HEK293 (cell line): ENCODE results near the gene EXOSC1.

ENCODE experiments used
- CTCF ChIA-PET: fragments of 350-600 bp; formaldehyde crosslinking; extraction: SDS; loops from one replicate; lab custom pipeline; 2021; ENCODE audit warnings: antibody characterized with exemption; lab: Yijun Ruan, JAX
- POLR2A ChIA-PET: fragments of 300-600 bp; formaldehyde crosslinking; extraction: SDS; loops from one replicate; lab custom pipeline; 2020; ENCODE audit warnings: antibody characterized with exemption, inconsistent platforms; lab: Yijun Ruan, JAX
- H3K27ac ChIP-seq: fragments of 200-500 bp; sonication (Bioruptor generic); 2 replicates; pipeline ENCODE4 v1.5.1; 2014; ENCODE audit warnings: low read depth, low read length, control low read depth, inconsistent platforms; ENCODE audit errors: extremely low read depth
- H3K36me3 ChIP-seq, 2 experiments: fragments of 200-500 bp in 1 of 2; sonication (Bioruptor generic) in 1 of 2; 1 replicate in 1 of 2; 2 replicates in 1 of 2; pipeline ENCODE4 v1.5.1; 2014 to 2017; ENCODE audit warnings: inconsistent platforms in 2 of 2, low read length in 2 of 2; ENCODE audit not compliant: control insufficient read depth in 2 of 2, insufficient read depth in 1 of 2
- H3K4me1 ChIP-seq: fragments of 200-500 bp; sonication (Bioruptor generic); 2 replicates; pipeline ENCODE4 v1.5.1; 2014; ENCODE audit warnings: mild to moderate bottlenecking, low read length, inconsistent platforms; ENCODE audit not compliant: control insufficient read depth, insufficient read depth
- H3K4me3 ChIP-seq: 2 replicates; pipeline ENCODE4 v1.5.1; 2011; ENCODE audit warnings: low read depth, mild to moderate bottlenecking, control low read depth, low read length, moderate library complexity
- H3K9me3 ChIP-seq: fragments of 200-500 bp; sonication (Bioruptor generic); 2 replicates; pipeline ENCODE4 v1.5.1; 2014; ENCODE audit warnings: low read depth, low read length, inconsistent platforms; ENCODE audit not compliant: control insufficient read depth, insufficient read depth
- FEZF1 ChIP-seq: fragments of 450-650 bp; formaldehyde crosslinking; IDR thresholded peaks from 2 replicates; pipeline ENCODE4 v1.5.1; 2016; ENCODE audit warnings: missing biosample characterization, missing genetic modification characterization
- GFI1B ChIP-seq: fragments of 450-650 bp; formaldehyde crosslinking; IDR thresholded peaks from 2 replicates; pipeline ENCODE4 v1.5.1; 2016; ENCODE audit warnings: missing biosample characterization, missing genetic modification characterization
- HOXD13 ChIP-seq: sonication (generic); formaldehyde crosslinking; IDR thresholded peaks from 2 replicates; pipeline ENCODE4 v1.8.0; 2022; ENCODE audit warnings: missing genetic modification reagents, borderline replicate concordance
- KLF1 ChIP-seq: fragments of 450-650 bp; formaldehyde crosslinking; IDR thresholded peaks from 2 replicates; pipeline ENCODE4 v1.5.1; 2016; ENCODE audit warnings: missing biosample characterization, missing genetic modification characterization
- KLF8 ChIP-seq: fragments of 450-650 bp; formaldehyde crosslinking; IDR thresholded peaks from 2 replicates; pipeline ENCODE4 v1.5.1; 2016; ENCODE audit warnings: missing biosample characterization, missing genetic modification characterization
- SP7 ChIP-seq: fragments of 450-650 bp; formaldehyde crosslinking; IDR thresholded peaks from 2 replicates; pipeline ENCODE4 v1.5.1; 2016; ENCODE audit warnings: missing biosample characterization, missing genetic modification characterization
- ZEB2 ChIP-seq: fragments of 450-650 bp; formaldehyde crosslinking; IDR thresholded peaks from 2 replicates; pipeline ENCODE4 v1.5.1; 2016; ENCODE audit warnings: missing biosample characterization, missing genetic modification characterization
- ZNF133 ChIP-seq: fragments of 450-650 bp; formaldehyde crosslinking; IDR thresholded peaks from 2 replicates; pipeline ENCODE4 v1.5.1; 2016; ENCODE audit warnings: missing biosample characterization, missing genetic modification characterization
- ZNF138 ChIP-seq: fragments of 450-650 bp; formaldehyde crosslinking; IDR thresholded peaks from 2 replicates; pipeline ENCODE4 v1.5.1; 2016; ENCODE audit warnings: missing biosample characterization, missing genetic modification characterization, borderline replicate concordance
- ZNF214 ChIP-seq: fragments of 450-650 bp; formaldehyde crosslinking; IDR thresholded peaks from 2 replicates; pipeline ENCODE4 v1.5.1; 2017; ENCODE audit warnings: missing biosample characterization, mild to moderate bottlenecking, missing genetic modification characterization, borderline replicate concordance
- ZNF24 ChIP-seq: fragments of 450-650 bp; formaldehyde crosslinking; IDR thresholded peaks from 2 replicates; pipeline ENCODE4 v1.5.1; 2016; ENCODE audit warnings: missing biosample characterization, missing genetic modification characterization
- ZNF341 ChIP-seq: fragments of 450-650 bp; formaldehyde crosslinking; IDR thresholded peaks from 2 replicates; pipeline ENCODE4; 2016; ENCODE audit warnings: low read depth, missing biosample characterization, missing genetic modification characterization
- ZNF354C ChIP-seq: fragments of 450-650 bp; formaldehyde crosslinking; IDR thresholded peaks from 2 replicates; pipeline ENCODE4 v1.5.1; 2016; ENCODE audit warnings: missing biosample characterization, missing genetic modification characterization, low read depth, borderline replicate concordance
- ZNF433 ChIP-seq: fragments of 450-650 bp; formaldehyde crosslinking; IDR thresholded peaks from 2 replicates; pipeline ENCODE4 v1.5.1; 2016; ENCODE audit warnings: missing biosample characterization, missing genetic modification characterization, low read depth
- ZNF48 ChIP-seq: fragments of 450-650 bp; formaldehyde crosslinking; IDR thresholded peaks from 2 replicates; pipeline ENCODE4 v1.5.1; 2016; ENCODE audit warnings: missing biosample characterization, missing genetic modification characterization
- ZNF501 ChIP-seq: fragments of 450-650 bp; formaldehyde crosslinking; IDR thresholded peaks from 2 replicates; pipeline ENCODE4 v1.5.1; 2016; ENCODE audit warnings: missing biosample characterization, missing genetic modification characterization
- ZNF530 ChIP-seq: fragments of 450-650 bp; formaldehyde crosslinking; IDR thresholded peaks from 2 replicates; pipeline ENCODE4 v1.5.1; 2016; ENCODE audit warnings: low read depth, missing biosample characterization, missing genetic modification characterization
- ZNF549 ChIP-seq: fragments of 450-650 bp; IDR thresholded peaks from 2 replicates; pipeline ENCODE4 v1.5.1; 2018; ENCODE audit warnings: missing biosample characterization, missing genetic modification characterization, mild to moderate bottlenecking, inconsistent platforms, moderate library complexity
- ZNF580 ChIP-seq: fragments of 450-650 bp; formaldehyde crosslinking; IDR thresholded peaks from 2 replicates; pipeline ENCODE4 v1.5.1; 2016; ENCODE audit warnings: missing biosample characterization, missing genetic modification characterization
- ZNF600 ChIP-seq: fragments of 450-650 bp; formaldehyde crosslinking; IDR thresholded peaks from 2 replicates; pipeline ENCODE4 v1.5.1; 2016; ENCODE audit warnings: missing biosample characterization, missing genetic modification characterization
- ZNF610 ChIP-seq: fragments of 450-650 bp; formaldehyde crosslinking; IDR thresholded peaks from 2 replicates; pipeline ENCODE4 v1.5.1; 2016; ENCODE audit warnings: missing biosample characterization, missing genetic modification characterization, borderline replicate concordance
- ZNF664 ChIP-seq: fragments of 450-650 bp; formaldehyde crosslinking; IDR thresholded peaks from 2 replicates; pipeline ENCODE4 v1.5.1; 2016; ENCODE audit warnings: missing biosample characterization, missing genetic modification characterization
- ZNF701 ChIP-seq: fragments of 450-650 bp; formaldehyde crosslinking; IDR thresholded peaks from 2 replicates; pipeline ENCODE4 v1.5.1; 2016; ENCODE audit warnings: missing biosample characterization, missing genetic modification characterization
- ZNF830 ChIP-seq: fragments of 450-650 bp; IDR thresholded peaks from 2 replicates; pipeline ENCODE4 v1.5.0; 2018; ENCODE audit warnings: missing biosample characterization, missing genetic modification characterization, low read depth, mild to moderate bottlenecking, moderate library complexity
- ZSCAN30 ChIP-seq: fragments of 450-650 bp; IDR thresholded peaks from 2 replicates; pipeline ENCODE4 v1.5.1; 2018; ENCODE audit warnings: missing biosample characterization, mild to moderate bottlenecking, missing genetic modification characterization, moderate library complexity

The EXOSC1 gene

DNA sequence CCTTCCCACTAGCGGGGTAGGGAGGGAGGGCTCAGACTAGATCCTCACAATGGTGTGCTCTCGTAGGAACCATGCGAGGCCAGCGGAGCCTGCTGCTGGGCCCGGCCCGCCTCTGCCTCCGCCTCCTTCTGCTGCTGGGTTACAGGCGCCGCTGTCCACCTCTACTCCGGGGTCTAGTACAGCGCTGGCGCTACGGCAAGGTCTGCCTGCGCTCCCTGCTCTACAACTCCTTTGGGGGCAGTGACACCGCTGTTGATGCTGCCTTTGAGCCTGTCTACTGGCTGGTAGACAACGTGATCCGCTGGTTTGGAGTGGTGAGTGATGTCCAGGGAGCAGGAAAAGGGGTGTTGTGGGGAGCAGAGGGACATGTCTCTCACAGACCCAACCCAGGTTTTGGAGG is 5.8 kb upstream of the EXOSC1 start:
- Histone ChIP-seq H3K9me3 (no peaks in the 10 kb centered on the region), H3K27ac (no peak overlapping the region), H3K36me3 (peaks cover 8 to 65% of the 10 kb centered on the region in 2 experiments; a peak in 1 of 3 replicates), H3K4me3 (no peak overlapping the region), H3K4me1 (peaks cover 12% of the 10 kb centered on the region)
- TF ChIP-seq ZNF580 (tag by site-specific recombination) (no peak), HOXD13 (CRISPR knock-in tag) (no peak), FEZF1 (no peak), KLF8 (tag by site-specific recombination) (no peak), ZNF433 (tag by site-specific recombination) (no peak), ZSCAN30 (tag by site-specific recombination) (no peak), ZNF133 (tag by site-specific recombination) (no peak), ZNF530 (tag by site-specific recombination) (no peak), ZNF830 (no peak), ZNF48 (no peak), ZNF664 (no peak), ZNF549 (tag by site-specific recombination) (no peak), SP7 (tag by site-specific recombination) (no peak), ZNF701 (tag by site-specific recombination) (no peak), ZNF214 (no peak)
- POLR2A ChIA-PET = no interaction called here
- CTCF ChIA-PET = no interaction called here

GRCh38 chr10:97450828-97451227 is 5.0 kb upstream of the EXOSC1 start:
- ChIA-PET POLR2A (no interaction called here), CTCF (interaction anchor here (0.6 kb wide), 1 partner anchor 13 kb away, joined by 4 read pairs; no protein-coding TSS in a partner anchor)
- H3K4me1 ChIP-seq = peaks cover 12% of the 10 kb centered on the region
- H3K27ac ChIP-seq = no peak overlapping the region
- peaks cover 8 to 57% of the 10 kb centered on the region in 2 experiments; a peak in 1 of 3 replicates for H3K36me3 ChIP-seq
- TF ChIP-seq ZEB2 (tag by site-specific recombination) (no peak), ZNF24 (tag by site-specific recombination) (no peak)
- H3K4me3 ChIP-seq = no peak overlapping the region
- H3K9me3 ChIP-seq = no peaks in the 10 kb centered on the region

- TF ChIP-seq KLF1 (no peak), ZNF501 (tag by site-specific recombination) (peak; percentile 30; the same call in 1 of the 2 replicates), ZNF610 (no peak), ZNF138 (no peak), GFI1B (no peak), ZNF341 (tag by site-specific recombination) (no peak), ZNF600 (peak; percentile 51; the same call in 1 of the 2 replicates), ZNF354C (tag by site-specific recombination) (no peak), ZNF24 (tag by site-specific recombination) (no peak)
- TF ChIP-seq, all 188 proteins: peak for 2
- H3K9me3 ChIP-seq = no peaks in the 10 kb centered on the region
- CTCF ChIA-PET = interaction anchor here (0.8 to 1.0 kb wide), 4 partner anchors 37 to 127 kb away, joined by 3 to 7 read pairs (median 4); partner anchors contain the start of gene ANKRD2
- H3K4me3 ChIP-seq = peak overlapping the region; percentile 88
- H3K27ac ChIP-seq = peak overlapping the region; percentile 32; the same call in 1 of the 2 replicates
- H3K36me3 ChIP-seq = peaks cover 25 to 29% of the 10 kb centered on the region in 2 experiments
- POLR2A ChIA-PET = interaction anchor here (1.7 to 2.0 kb wide), 2 partner anchors 9 to 11 kb away, joined by 5 to 11 read pairs; no protein-coding TSS in a partner anchor
- H3K4me1 ChIP-seq = peaks cover 6% of the 10 kb centered on the region; the same call in 1 of the 2 replicates
Observed at GRCh38 chr10:97445357-97445721, 467 bp downstream of the EXOSC1 start.
